Tibial nerve (tissue), 4 donors: ENCODE measurements around the gene RHOBTB3. TPM values are rescaled to one million over a fixed set of nuclear protein-coding genes. Genes with fewer than 3 reads are reported as not detected.

Source experiments
- DNase-seq, 2 donors: peaks; one replicate each; pipeline ENCODE4 v3.0.0-alpha.2; 2019; ENCODE audit warnings: low spot score in 2 of 2
- H3K27ac ChIP-seq, 4 donors: fragments of 200-600 bp; sonication (generic) in 3 of 4; one replicate each; pipeline ENCODE4 v1.5.1; 2017 to 2019; ENCODE audit warnings: mild to moderate bottlenecking in 1 of 4
- H3K27me3 ChIP-seq, 2 donors: fragments of 200-600 bp; sonication (generic) in 1 of 2; one replicate each; pipeline versions ENCODE4 v1.5.1 to v1.6.0; 2017 to 2019
- H3K36me3 ChIP-seq, 3 donors: fragments of 200-600 bp; sonication (generic); one replicate each; pipeline ENCODE4 v1.5.1; 2018 to 2019
- H3K4me1 ChIP-seq, 4 donors: fragments of 200-600 bp; sonication (generic) in 3 of 4; one replicate each; pipeline ENCODE4 v1.5.1; 2017 to 2019
- H3K4me3 ChIP-seq, 4 donors: fragments of 200-600 bp; sonication (generic) in 3 of 4; one replicate each; pipeline ENCODE4 v1.5.1; 2017 to 2019; ENCODE audit warnings: mild to moderate bottlenecking in 1 of 4, moderate library complexity in 1 of 4
- H3K9me3 ChIP-seq, 4 donors: fragments of 200-600 bp; sonication (generic) in 3 of 4; one replicate each; pipeline ENCODE4 v1.5.1; 2017 to 2019
- EP300 ChIP-seq, 2 donors: sonication (generic); formaldehyde crosslinking; IDR thresholded peaks; one replicate each; pipeline ENCODE4 v1.6.1; 2017; ENCODE audit warnings: antibody characterized with exemption in 2 of 2, mild to moderate bottlenecking in 1 of 2
- POLR2A ChIP-seq, 2 donors: fragments of 450-650 bp; IDR thresholded peaks; one replicate each; pipeline ENCODE4 v1.6.1; 2017; ENCODE audit warnings: antibody characterized with exemption in 2 of 2, mild to moderate bottlenecking in 2 of 2, moderate library complexity in 2 of 2
- WGBS, 2 donors: methylation state at CpG; one replicate each; pipeline ENCODE4 v1.1.5; 2018; 5-methylcytosine and 5-hydroxymethylcytosine counted together
- total RNA-seq, 4 donors: library from RNA; depleted of rRNA; stranded (reverse); fragments of >200 nt; gene quantifications; one replicate each; pipeline ENCODE4 v1.1.0, GENCODE V29; 2016
- TF ChIP-seq, protein P1 (sequence below), 5 experiments: fragments of 200-600 bp in 3 of 5; fragments of 450-650 bp in 2 of 5; sonication (generic) in 3 of 5; IDR thresholded peaks; one replicate each; pipeline ENCODE4 v1.5.1; 2016 to 2019; ENCODE audit warnings: antibody characterized with exemption in 5 of 5, mild to moderate bottlenecking in 3 of 5, moderate library complexity in 2 of 5

RHOBTB3 gene
- total RNA-seq, 4 donors from 2014 or later = 130 to 219 (median 195) TPM

DNA sequence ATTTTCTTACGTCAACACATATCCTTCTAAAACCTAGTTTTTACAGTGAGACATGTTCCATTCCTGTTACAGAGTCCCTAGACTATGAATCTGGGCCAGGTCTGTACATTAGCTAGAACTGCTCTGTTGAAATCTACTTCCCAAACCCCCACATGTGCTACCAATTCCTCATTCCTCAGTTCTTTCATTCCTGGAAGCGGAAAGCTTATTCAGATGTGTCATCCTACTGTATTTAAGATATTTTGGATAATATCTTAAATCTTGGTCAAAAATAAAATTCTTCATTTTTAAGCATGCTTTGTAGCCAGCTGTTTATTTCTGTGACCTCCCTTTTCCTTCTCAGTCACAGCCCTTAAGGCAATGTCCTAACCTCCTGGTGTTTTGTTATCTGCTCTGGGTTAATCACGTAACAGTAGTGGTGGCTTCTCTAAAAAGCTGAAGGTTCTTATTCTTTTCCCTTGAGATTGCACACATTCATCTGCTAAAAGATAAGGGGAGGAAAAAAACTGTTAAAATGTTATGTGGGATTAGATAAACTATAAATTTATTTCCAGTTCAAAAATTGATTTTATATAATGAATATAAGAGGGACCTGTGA lies 55.8 kb downstream of the RHOBTB3 start:
- H3K36me3 ChIP-seq = peaks cover 0 to 79% (median 0%) of the 10 kb centered on the region in 3 donors
- no peak overlapping the region for H3K27ac ChIP-seq
- TF ChIP-seq, protein P1, sequence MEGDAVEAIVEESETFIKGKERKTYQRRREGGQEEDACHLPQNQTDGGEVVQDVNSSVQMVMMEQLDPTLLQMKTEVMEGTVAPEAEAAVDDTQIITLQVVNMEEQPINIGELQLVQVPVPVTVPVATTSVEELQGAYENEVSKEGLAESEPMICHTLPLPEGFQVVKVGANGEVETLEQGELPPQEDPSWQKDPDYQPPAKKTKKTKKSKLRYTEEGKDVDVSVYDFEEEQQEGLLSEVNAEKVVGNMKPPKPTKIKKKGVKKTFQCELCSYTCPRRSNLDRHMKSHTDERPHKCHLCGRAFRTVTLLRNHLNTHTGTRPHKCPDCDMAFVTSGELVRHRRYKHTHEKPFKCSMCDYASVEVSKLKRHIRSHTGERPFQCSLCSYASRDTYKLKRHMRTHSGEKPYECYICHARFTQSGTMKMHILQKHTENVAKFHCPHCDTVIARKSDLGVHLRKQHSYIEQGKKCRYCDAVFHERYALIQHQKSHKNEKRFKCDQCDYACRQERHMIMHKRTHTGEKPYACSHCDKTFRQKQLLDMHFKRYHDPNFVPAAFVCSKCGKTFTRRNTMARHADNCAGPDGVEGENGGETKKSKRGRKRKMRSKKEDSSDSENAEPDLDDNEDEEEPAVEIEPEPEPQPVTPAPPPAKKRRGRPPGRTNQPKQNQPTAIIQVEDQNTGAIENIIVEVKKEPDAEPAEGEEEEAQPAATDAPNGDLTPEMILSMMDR (IDR thresholded peaks at IDR 0.05) = no peak
- TF ChIP-seq EP300 (IDR thresholded peaks at IDR 0.05) (no peak), POLR2A (IDR thresholded peaks at IDR 0.05) (no peak)
- no peak for DNase-seq
- H3K4me1 ChIP-seq = no peaks in the 10 kb centered on the region
- H3K9me3 ChIP-seq = no peaks in the 10 kb centered on the region
- H3K27me3 ChIP-seq = no peaks in the 10 kb centered on the region
- WGBS, 2 donors = 90 to 92% methylated on average over 3 of the region's 3 CpGs
- no peak overlapping the region for H3K4me3 ChIP-seq

- no peak overlapping the region for H3K27ac ChIP-seq
- no peaks in the 10 kb centered on the region for H3K4me1 ChIP-seq
- no peaks in the 10 kb centered on the region for H3K27me3 ChIP-seq
- DNase-seq = peak in 1 of 2 donors; percentile 2
- peaks cover 0 to 91% (median 0%) of the 10 kb centered on the region in 3 donors for H3K36me3 ChIP-seq
- H3K9me3 ChIP-seq = no peaks in the 10 kb centered on the region
- TF ChIP-seq, protein P1 (IDR thresholded peaks at IDR 0.05) = no peak
- TF ChIP-seq POLR2A (IDR thresholded peaks at IDR 0.05) (no peak), EP300 (IDR thresholded peaks at IDR 0.05) (no peak)
- H3K4me3 ChIP-seq = no peak overlapping the region
- WGBS, 2 donors = 89 to 90% methylated on average over 8 of the region's 8 CpGs
Observed at GRCh38 chr5:95788493-95788892, 57.4 kb downstream of the RHOBTB3 start.

- Histone ChIP-seq H3K27ac (no peak overlapping the region), H3K36me3 (peaks cover 0 to 82% (median 0%) of the 10 kb centered on the region in 3 donors), H3K9me3 (no peaks in the 10 kb centered on the region), H3K4me1 (peaks cover 0 to 3% (median 0%) of the 10 kb centered on the region in 4 donors), H3K27me3 (no peaks in the 10 kb centered on the region), H3K4me3 (no peak overlapping the region)
- 90 to 92% methylated on average over 6 of the region's 6 CpGs for WGBS, 2 donors
- no peak for DNase-seq
- TF ChIP-seq, protein P1 (IDR thresholded peaks at IDR 0.05) = no peak
- TF ChIP-seq EP300 (IDR thresholded peaks at IDR 0.05) = no peak
- TF ChIP-seq POLR2A (IDR thresholded peaks at IDR 0.05) = no peak
Observed at GRCh38 chr5:95791751-95792150, 60.6 kb downstream of the RHOBTB3 start.

- no peak for TF ChIP-seq POLR2A (IDR thresholded peaks at IDR 0.05)
- TF ChIP-seq EP300 (IDR thresholded peaks at IDR 0.05) = no peak
- TF ChIP-seq, protein P1 (IDR thresholded peaks at IDR 0.05) = no peak
- Histone ChIP-seq H3K36me3 (peaks cover 0 to 60% (median 0%) of the 10 kb centered on the region in 3 donors), H3K4me1 (peaks cover 0 to 3% (median 0%) of the 10 kb centered on the region in 4 donors), H3K9me3 (no peaks in the 10 kb centered on the region), H3K27me3 (no peaks in the 10 kb centered on the region), H3K27ac (peak overlapping the region in 1 of 4 donors; percentile 3), H3K4me3 (no peak overlapping the region)
- DNase-seq = no peak
- WGBS, 2 donors = 45 to 51% methylated on average over 3 of the region's 3 CpGs
Observed at GRCh38 chr5:95794070-95794516, 63.0 kb downstream of the RHOBTB3 start.

- TF ChIP-seq, protein P1 (IDR thresholded peaks at IDR 0.05) = no peak
- TF ChIP-seq EP300 (IDR thresholded peaks at IDR 0.05) = no peak
- no peak for TF ChIP-seq POLR2A (IDR thresholded peaks at IDR 0.05)
- Histone ChIP-seq H3K27ac (no peak overlapping the region), H3K4me1 (peaks cover 0 to 3% (median 0%) of the 10 kb centered on the region in 4 donors), H3K27me3 (no peaks in the 10 kb centered on the region), H3K9me3 (no peaks in the 10 kb centered on the region), H3K36me3 (peaks cover 0 to 32% (median 0%) of the 10 kb centered on the region in 3 donors), H3K4me3 (no peak overlapping the region)
- WGBS, 2 donors = 96% methylated on average over 3 of the region's 3 CpGs
- peak in 1 of 2 donors; percentile 0 for DNase-seq
Observed at GRCh38 chr5:95797301-95797700, 66.2 kb downstream of the RHOBTB3 start.
